Cardiac septum (tissue), 1 donor: ENCODE results near the gene CDC5L. TPM values are rescaled to one million over a fixed set of nuclear protein-coding genes. Genes with fewer than 3 reads are reported as not detected.
A peak's percentile ranks its signal among the peaks of the same experiment; 100 is the strongest.

Experiments used
- DNase-seq: peaks from one replicate; pipeline ENCODE4 v3.0.0-alpha.2; 2020; ENCODE audit warnings: low spot score
- intact Hi-C: fragments of 100-400 bp; cut with DNase I; formaldehyde crosslinking; loops from one replicate; pipeline ENCODE4 v1.14.0; 2022
- total RNA-seq: library from RNA; stranded (reverse); fragmentation: NEBNext Ultra II Directional; extraction: Animal tissue kit (Norgen Biotek cat#: 25700); gene quantifications from one replicate; pipeline ENCODE4 v1.2.1, GENCODE V29; 2021
- donor health status: DM: no; HTN: no; CAD: no.

CDC5L gene
- total RNA-seq, 1 donor from 2014 or later, result 20.7 TPM

GRCh38 chr6:44468835-44469234, 81.3 kb downstream of the CDC5L start:
- intact Hi-C loops, result no loop called here
- no peak for DNase-seq

GRCh38 chr6:44470115-44470464, 82.6 kb downstream of the CDC5L start:
- DNase-seq, result no peak
- intact Hi-C loops, result no loop called here

GRCh38 chr6:44470746-44471145, 83.2 kb downstream of the CDC5L start:
- no peak for DNase-seq
- intact Hi-C loops, result no loop called here

- no peak for DNase-seq
- intact Hi-C loops, result no loop called here
Measured at GRCh38 chr6:44471271-44471981, 83.9 kb downstream of the CDC5L start.

GRCh38 chr6:44472250-44472945, 84.9 kb downstream of the CDC5L start:
- intact Hi-C loops, result no loop called here
- DNase-seq, result no peak

GRCh38 chr6:44473393-44474189, 86.1 kb downstream of the CDC5L start:
- no peak for DNase-seq
- intact Hi-C loops, result no loop called here

- peak; percentile 74 for DNase-seq
- intact Hi-C loops, result no loop called here
Measured at GRCh38 chr6:44474190-44474631, 86.7 kb downstream of the CDC5L start.

GRCh38 chr6:44474643-44475042, 87.1 kb downstream of the CDC5L start:
- no peak for DNase-seq
- intact Hi-C loops, result loop anchor here (5.0 kb wide), 2 partner anchors 173 to 1243 kb away; no protein-coding TSS in a partner anchor

GRCh38 chr6:44475417-44475778, 87.9 kb downstream of the CDC5L start:
- DNase-seq, result no peak
- intact Hi-C loops, result loop anchor here (5.0 kb wide), 2 partner anchors 172 to 1242 kb away; no protein-coding TSS in a partner anchor

- DNase-seq, result peak; percentile 87
- intact Hi-C loops, result loop anchor here (5.0 kb wide), 2 partner anchors 171 to 1241 kb away; no protein-coding TSS in a partner anchor
Measured at GRCh38 chr6:44475779-44476434, 88.4 kb downstream of the CDC5L start.

GRCh38 chr6:44476849-44477248, 89.3 kb downstream of the CDC5L start:
- intact Hi-C loops, result loop anchor here (5.0 kb wide), 2 partner anchors 170 to 1240 kb away; no protein-coding TSS in a partner anchor
- DNase-seq, result no peak

- intact Hi-C loops, result loop anchor here (5.0 kb wide), 2 partner anchors 170 to 1240 kb away; no protein-coding TSS in a partner anchor
Measured at GRCh38 chr6:44477293-44477894, 89.9 kb downstream of the CDC5L start.

GRCh38 chr6:44478158-44478557, 90.7 kb downstream of the CDC5L start:
- no peak for DNase-seq
- intact Hi-C loops, result loop anchor here (5.0 kb wide), 2 partner anchors 169 to 1239 kb away; no protein-coding TSS in a partner anchor

More at GRCh38 chr6:44477293-44477894, 89.9 kb downstream of the CDC5L start:
- peak; percentile 19 for DNase-seq

- DNase-seq, result peak; percentile 29
- intact Hi-C loops, result loop anchor here (5.0 kb wide), 2 partner anchors 169 to 1239 kb away; no protein-coding TSS in a partner anchor
Measured at GRCh38 chr6:44478591-44479254, 91.2 kb downstream of the CDC5L start.

GRCh38 chr6:44480097-44480541, 92.6 kb downstream of the CDC5L start:
- intact Hi-C loops, result no loop called here
- peak; percentile 12 for DNase-seq

- intact Hi-C loops, result no loop called here
Measured at GRCh38 chr6:44481056-44481455, 93.5 kb downstream of the CDC5L start.

GRCh38 chr6:44481760-44482159, 94.3 kb downstream of the CDC5L start:
- intact Hi-C loops, result no loop called here

More at GRCh38 chr6:44481056-44481455, 93.5 kb downstream of the CDC5L start:
- peak; percentile 47 for DNase-seq

More at GRCh38 chr6:44481760-44482159, 94.3 kb downstream of the CDC5L start:
- no peak for DNase-seq
